Stimulated activated CD8-positive, alpha-beta memory T cell treated with anti-CD3 and anti-CD28 coated beads, Interleukin-4, amount 100 ng/mL, for 4 hours (primary cell): ENCODE data around the gene TEX30.

Experiments used
- DNase-seq, 2 donors: peaks; one replicate each; pipeline ENCODE4 v3.0.0-alpha.2; 2020; ENCODE audit warnings: low read depth in 2 of 2, low spot score in 1 of 2

TEX30 gene

DNA sequence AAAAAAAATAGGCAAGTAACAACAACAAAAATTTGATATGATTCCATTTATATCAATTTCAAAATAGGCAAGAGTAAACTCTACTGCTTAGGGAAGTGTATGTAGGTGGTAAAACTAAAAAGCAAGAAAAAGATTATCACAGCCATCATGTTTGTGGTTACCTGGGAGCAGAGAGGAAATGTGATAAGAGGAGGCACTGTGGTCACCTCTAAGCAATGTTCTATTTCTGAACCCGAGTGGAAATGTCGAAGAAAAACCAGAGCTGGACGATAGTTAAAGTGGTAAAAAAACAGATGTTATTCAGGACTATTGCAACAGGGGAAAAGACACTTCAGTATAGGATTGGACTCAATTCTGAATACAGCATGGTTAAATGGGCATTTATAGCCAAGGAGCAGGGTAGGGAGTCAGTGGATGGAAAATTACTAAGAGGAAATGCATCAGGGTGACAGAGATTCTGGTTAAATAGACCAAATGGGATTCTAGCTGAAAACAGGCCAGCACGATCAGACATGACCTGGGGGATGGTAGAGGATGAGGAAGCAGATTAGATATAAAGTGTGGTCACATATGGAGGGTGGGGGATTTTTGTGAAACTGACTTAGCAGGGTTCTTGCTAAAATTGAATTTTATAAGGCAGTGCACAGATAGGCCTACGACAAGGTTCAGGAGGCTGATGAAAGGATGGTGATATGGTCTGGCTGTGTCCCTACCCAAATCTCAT is 6.0 kb upstream of the TEX30 start:
- no peak for DNase-seq

DNA sequence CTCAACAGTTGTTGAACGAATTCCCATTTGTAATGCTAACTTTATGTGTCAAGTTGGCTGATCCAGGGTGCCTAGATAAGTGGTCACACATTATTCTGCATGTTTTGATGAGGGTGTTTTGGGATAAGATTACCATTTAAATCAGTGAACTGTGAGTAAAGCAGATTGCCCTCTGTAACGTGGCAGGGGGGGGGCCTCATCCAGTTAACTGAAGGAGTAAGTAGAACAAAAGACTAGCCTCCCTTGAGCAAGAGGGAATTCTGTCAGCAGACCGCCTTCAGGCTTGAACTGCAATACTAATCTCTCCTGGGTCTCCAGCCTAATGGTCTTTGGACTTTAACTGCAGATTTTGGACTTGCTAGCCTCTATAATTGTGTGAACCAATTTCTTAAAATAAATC is 4.2 kb upstream of the TEX30 start:
- DNase-seq = no peak

GRCh38 chr13:102776271-102776670 is 2.7 kb upstream of the TEX30 start:
- DNase-seq = no peak

- DNase-seq = no peak
Observed at GRCh38 chr13:102774591-102775520, 1.3 kb upstream of the TEX30 start.

DNA sequence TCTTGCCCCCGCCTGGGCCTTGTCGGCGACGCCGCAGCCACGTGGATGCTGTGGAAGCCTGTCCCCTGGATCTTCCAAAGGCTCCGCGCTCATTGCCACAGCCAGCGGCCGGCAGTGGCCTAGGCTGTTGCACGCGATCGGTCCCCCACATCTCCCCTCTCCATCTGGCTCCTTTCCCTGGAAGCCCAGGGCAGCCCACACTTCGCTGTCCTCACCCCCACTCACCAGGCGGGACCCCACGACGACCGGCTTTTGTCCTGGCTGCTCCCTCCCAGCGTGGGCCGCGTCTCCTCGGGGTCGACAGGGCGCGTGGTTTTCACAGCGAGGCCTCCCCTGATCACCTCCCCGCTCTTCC is 605 bp upstream of the TEX30 start:
- no peak for DNase-seq

DNA sequence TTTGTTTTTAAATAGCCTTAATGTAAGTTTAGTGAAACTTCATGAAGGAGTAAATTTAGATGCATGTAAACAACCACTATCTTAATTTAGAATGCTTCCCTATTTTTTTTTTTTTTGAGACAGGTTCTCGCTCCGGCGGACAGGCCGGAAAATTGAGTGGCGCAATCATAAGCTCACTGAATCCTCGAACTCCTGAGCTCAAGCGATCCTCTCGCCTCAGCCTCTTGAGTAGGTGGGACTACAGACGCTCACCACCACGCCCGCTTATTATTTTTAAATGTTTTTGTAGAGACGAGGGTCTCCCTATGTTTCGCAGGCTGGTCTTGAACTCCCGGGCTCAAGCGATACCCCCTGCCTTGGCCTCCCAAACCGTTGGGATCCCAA is 1.6 kb downstream of the TEX30 start:
- DNase-seq = no peak

GRCh38 chr13:102771298-102772041 is 2.1 kb downstream of the TEX30 start:
- no peak for DNase-seq

GRCh38 chr13:102770435-102770834 is 3.2 kb downstream of the TEX30 start:
- no peak for DNase-seq

- DNase-seq = no peak
Observed at GRCh38 chr13:102769679-102770078, 3.9 kb downstream of the TEX30 start.

- DNase-seq = no peak
Observed at GRCh38 chr13:102768909-102769308, 4.7 kb downstream of the TEX30 start.

- DNase-seq = no peak
Observed at GRCh38 chr13:102763741-102764140, 9.8 kb downstream of the TEX30 start.

DNA sequence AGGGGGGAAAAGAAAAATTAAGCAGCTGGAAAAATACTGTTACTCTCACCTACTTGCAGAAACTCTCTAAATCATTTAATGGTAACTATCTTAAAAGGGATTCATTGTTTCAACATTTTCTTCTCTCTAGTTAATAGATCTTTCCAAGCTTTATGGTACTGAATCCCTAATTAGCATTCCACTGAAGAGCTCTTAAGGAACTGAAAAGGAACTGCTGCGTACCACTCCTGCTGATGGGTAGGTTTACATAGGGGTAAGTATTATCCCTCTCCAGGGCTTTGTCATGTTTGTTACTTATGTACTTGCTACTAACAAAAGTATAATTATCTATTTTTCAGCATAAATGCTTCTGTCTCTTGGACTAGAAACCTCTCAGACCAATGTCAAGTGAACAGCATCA is 12.5 kb downstream of the TEX30 start:
- no peak for DNase-seq

DNA sequence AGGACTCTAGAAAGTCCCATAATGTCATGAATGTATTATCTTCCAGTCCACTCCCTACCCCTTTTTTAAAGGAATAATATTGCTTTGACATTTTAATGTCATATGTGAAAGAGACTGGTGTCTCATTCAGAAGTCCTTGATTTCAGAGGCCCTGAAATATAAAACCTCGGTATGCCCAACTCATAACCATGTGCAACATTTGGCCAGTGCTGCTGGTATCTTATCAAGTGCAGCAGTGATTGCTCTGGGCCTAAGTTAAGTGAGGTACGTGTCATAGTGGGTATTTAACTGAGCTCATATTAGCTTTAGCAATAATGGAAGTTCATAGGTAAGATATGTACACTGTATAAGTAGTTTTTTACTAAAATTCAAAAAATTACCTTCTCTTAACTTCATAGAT is 14.7 kb downstream of the TEX30 start:
- no peak for DNase-seq

GRCh38 chr13:102757006-102757405 is 16.6 kb downstream of the TEX30 start:
- DNase-seq = no peak

DNA sequence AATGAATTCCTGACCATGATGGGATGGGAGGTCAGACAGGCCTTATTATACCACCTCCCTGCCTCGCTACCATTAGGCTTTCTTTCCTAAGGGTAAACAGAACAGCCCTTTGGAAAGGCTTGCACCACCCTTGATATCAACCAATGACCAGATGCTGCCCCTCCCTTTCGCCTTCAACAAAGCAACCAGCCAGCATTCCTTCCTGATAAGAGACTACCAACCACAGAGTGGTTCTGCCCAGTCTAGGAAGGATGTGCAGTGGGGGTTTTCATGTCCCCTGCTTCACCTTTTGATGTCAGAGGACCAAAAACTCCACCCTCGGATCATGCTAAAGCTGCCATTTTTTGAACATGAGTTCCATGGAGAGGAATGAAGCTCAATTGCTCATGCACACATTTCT is 21.7 kb downstream of the TEX30 start:
- DNase-seq = no peak

DNA sequence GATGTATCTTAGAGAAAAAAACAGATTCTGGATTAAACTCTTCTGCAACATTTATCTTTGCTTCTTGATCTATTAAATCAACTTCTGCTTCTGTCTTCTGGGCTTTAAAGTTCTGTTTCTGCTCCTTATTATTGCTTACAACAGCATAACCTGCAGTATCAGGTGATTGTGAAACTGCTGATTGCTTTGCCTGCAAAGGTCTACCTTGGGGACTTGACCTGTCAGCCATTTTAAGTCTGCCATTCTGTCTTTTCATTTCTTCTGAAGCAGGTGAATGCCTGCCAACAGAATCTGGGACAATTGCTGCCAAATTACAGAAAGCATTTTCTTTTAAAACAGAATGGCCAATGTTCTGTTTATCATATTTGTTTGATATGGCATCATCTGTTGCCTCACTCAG is 31.1 kb downstream of the TEX30 start:
- DNase-seq = no peak

GRCh38 chr13:102742101-102742500 is 31.5 kb downstream of the TEX30 start:
- DNase-seq = no peak

GRCh38 chr13:102729560-102730270 is 43.9 kb downstream of the TEX30 start:
- DNase-seq = no peak

DNA sequence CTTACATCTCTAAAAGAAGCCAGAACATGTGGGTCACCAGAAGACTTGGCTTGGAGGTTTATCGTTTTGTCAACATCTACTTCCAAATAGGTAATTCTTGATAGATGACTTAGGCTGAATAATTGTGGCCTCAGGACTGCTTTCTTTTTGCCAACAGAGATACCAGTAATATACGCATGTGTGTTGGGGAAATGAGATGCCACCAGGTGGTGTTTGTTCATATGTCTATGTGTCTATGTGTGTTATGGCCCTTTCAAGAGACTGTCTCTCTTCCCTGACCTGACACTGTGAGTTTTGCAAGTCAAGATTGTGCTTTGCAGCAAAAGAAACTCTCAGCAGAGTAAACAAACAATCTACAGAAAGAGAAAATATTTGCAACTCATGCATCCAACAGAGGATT is 47.2 kb downstream of the TEX30 start:
- DNase-seq = no peak

GRCh38 chr13:102724923-102725322 is 48.7 kb downstream of the TEX30 start:
- no peak for DNase-seq

DNA sequence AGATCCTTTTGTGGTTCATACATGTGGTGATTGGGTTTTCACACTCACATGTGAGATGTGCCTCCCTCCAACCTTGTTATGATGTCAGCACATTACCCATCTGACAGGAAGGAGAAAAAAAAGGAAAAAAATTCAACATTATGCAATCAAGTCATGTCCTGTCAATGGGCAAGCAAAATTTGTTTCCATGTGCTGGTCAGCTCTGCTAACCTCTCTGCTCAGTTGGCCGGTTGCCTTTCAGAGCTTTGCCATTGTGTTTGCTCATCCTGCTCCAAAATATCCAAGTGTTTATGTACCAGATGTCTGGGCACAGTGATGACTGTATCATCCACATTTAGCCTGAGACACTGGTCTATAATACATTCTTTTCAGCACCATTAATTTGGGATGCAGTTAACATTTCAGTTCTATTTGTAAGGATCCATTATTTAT is 51.8 kb downstream of the TEX30 start:
- no peak for DNase-seq
